ENCODE measurements around the gene NECTIN3.

NECTIN3 gene

GRCh38 chr3:111210866-111211564 is 139.4 kb downstream of the NECTIN3 start:
- no peak for DNase-seq

GRCh38 chr3:111212511-111212910 is 140.9 kb downstream of the NECTIN3 start:
- no peak for DNase-seq

GRCh38 chr3:111215481-111215880 is 143.9 kb downstream of the NECTIN3 start:
- peak; percentile 93 for DNase-seq

GRCh38 chr3:111218615-111219014 is 147.0 kb downstream of the NECTIN3 start:
- no peak for DNase-seq

- peak; percentile 16 for DNase-seq
These were observed 155.6 kb downstream of the NECTIN3 start for GRCh38 chr3:111227216-111227615.

GRCh38 chr3:111229301-111229700 is 157.7 kb downstream of the NECTIN3 start:
- no peak for DNase-seq

- DNase-seq, result peak; percentile 46
These were observed 165.5 kb downstream of the NECTIN3 start for GRCh38 chr3:111236836-111237713.

- DNase-seq, result no peak
These were observed 166.3 kb downstream of the NECTIN3 start for GRCh38 chr3:111237946-111238345.

GRCh38 chr3:111238885-111239284 is 167.3 kb downstream of the NECTIN3 start:
- DNase-seq, result no peak

GRCh38 chr3:111241960-111242359 is 170.3 kb downstream of the NECTIN3 start:
- no peak for DNase-seq
